ENCODE results near the gene EXOC4.
A peak's percentile ranks its signal among the peaks of the same experiment; 100 is the strongest.

EXOC4 gene

GRCh38 chr7:133431134-133431724 is 178.4 kb downstream of the EXOC4 start:
- no peak for TF ChIP-seq EZH2phosphoT487 (IDR thresholded peaks at IDR 0.05; ENCODE audit: borderline replicate concordance, low read length)
- TF ChIP-seq, protein P1, sequence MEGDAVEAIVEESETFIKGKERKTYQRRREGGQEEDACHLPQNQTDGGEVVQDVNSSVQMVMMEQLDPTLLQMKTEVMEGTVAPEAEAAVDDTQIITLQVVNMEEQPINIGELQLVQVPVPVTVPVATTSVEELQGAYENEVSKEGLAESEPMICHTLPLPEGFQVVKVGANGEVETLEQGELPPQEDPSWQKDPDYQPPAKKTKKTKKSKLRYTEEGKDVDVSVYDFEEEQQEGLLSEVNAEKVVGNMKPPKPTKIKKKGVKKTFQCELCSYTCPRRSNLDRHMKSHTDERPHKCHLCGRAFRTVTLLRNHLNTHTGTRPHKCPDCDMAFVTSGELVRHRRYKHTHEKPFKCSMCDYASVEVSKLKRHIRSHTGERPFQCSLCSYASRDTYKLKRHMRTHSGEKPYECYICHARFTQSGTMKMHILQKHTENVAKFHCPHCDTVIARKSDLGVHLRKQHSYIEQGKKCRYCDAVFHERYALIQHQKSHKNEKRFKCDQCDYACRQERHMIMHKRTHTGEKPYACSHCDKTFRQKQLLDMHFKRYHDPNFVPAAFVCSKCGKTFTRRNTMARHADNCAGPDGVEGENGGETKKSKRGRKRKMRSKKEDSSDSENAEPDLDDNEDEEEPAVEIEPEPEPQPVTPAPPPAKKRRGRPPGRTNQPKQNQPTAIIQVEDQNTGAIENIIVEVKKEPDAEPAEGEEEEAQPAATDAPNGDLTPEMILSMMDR (IDR thresholded peaks at IDR 0.05; ENCODE audit: low read depth, low read length, poor library complexity, severe bottlenecking) = no peak
- Histone ChIP-seq H3K27me3 (ENCODE audit: control insufficient read depth, low read length) (no peaks in the 10 kb centered on the region), H3K4me2 (ENCODE audit: low read length) (no peak overlapping the region), H3K9me2 (replicated peaks; ENCODE audit: control insufficient read depth, low read length) (no peaks in the 10 kb centered on the region), H3K9me3 (ENCODE audit: control insufficient read depth, insufficient read depth, low read length) (no peaks in the 10 kb centered on the region), H3K4me1 (ENCODE audit: control insufficient read depth, low read length) (no peaks in the 10 kb centered on the region), H3K79me2 (ENCODE audit: control insufficient read depth, low read length) (no peaks in the 10 kb centered on the region), H3K27ac (ENCODE audit: low read depth, low read length) (no peak overlapping the region), H3K36me3 (ENCODE audit: control insufficient read depth, low read length) (no peaks in the 10 kb centered on the region), H4K20me1 (ENCODE audit: control insufficient read depth, insufficient read depth, low read depth, low read length) (no peaks in the 10 kb centered on the region), H3F3A (ENCODE audit: control insufficient read depth, insufficient read depth) (no peaks in the 10 kb centered on the region), H3K4me3 (ENCODE audit: low read length) (no peak overlapping the region)

GRCh38 chr7:133433165-133433812 is 180.4 kb downstream of the EXOC4 start:
- H4K20me1 ChIP-seq (ENCODE audit: control insufficient read depth, insufficient read depth, low read depth, low read length) = no peaks in the 10 kb centered on the region
- no peaks in the 10 kb centered on the region for H3K27me3 ChIP-seq (ENCODE audit: control insufficient read depth, low read length)
- no peak overlapping the region for H3K27ac ChIP-seq (ENCODE audit: low read depth, low read length)

GRCh38 chr7:133434246-133434865 is 181.5 kb downstream of the EXOC4 start:
- no peaks in the 10 kb centered on the region for H3K79me2 ChIP-seq (ENCODE audit: control insufficient read depth, low read length)
- H3F3A ChIP-seq (ENCODE audit: control insufficient read depth, insufficient read depth) = no peaks in the 10 kb centered on the region
- H3K27ac ChIP-seq (ENCODE audit: low read depth, low read length) = no peak overlapping the region
- no peaks in the 10 kb centered on the region for H3K4me1 ChIP-seq (ENCODE audit: control insufficient read depth, low read length)
- H3K9me3 ChIP-seq (ENCODE audit: control insufficient read depth, insufficient read depth, low read length) = no peaks in the 10 kb centered on the region
- TF ChIP-seq, protein P1 (IDR thresholded peaks at IDR 0.05; ENCODE audit: low read depth, low read length, poor library complexity, severe bottlenecking) = peak; percentile 31
- no peak for TF ChIP-seq EZH2phosphoT487 (IDR thresholded peaks at IDR 0.05; ENCODE audit: borderline replicate concordance, low read length)
- no peaks in the 10 kb centered on the region for H3K36me3 ChIP-seq (ENCODE audit: control insufficient read depth, low read length)
- H3K4me3 ChIP-seq (ENCODE audit: low read length) = no peak overlapping the region
- H4K20me1 ChIP-seq (ENCODE audit: control insufficient read depth, insufficient read depth, low read depth, low read length) = no peaks in the 10 kb centered on the region
- H3K9me2 ChIP-seq (replicated peaks; ENCODE audit: control insufficient read depth, low read length) = no peaks in the 10 kb centered on the region
- no peaks in the 10 kb centered on the region for H3K27me3 ChIP-seq (ENCODE audit: control insufficient read depth, low read length)
- H3K4me2 ChIP-seq (ENCODE audit: low read length) = no peak overlapping the region

More at GRCh38 chr7:133433165-133433812, 180.4 kb downstream of the EXOC4 start:
- H3K4me1 ChIP-seq (ENCODE audit: control insufficient read depth, low read length) = no peaks in the 10 kb centered on the region
- no peak for TF ChIP-seq EZH2phosphoT487 (IDR thresholded peaks at IDR 0.05; ENCODE audit: borderline replicate concordance, low read length)
- TF ChIP-seq, protein P1 (IDR thresholded peaks at IDR 0.05; ENCODE audit: low read depth, low read length, poor library complexity, severe bottlenecking) = no peak
- no peaks in the 10 kb centered on the region for H3K9me2 ChIP-seq (replicated peaks; ENCODE audit: control insufficient read depth, low read length)
- H3K4me3 ChIP-seq (ENCODE audit: low read length) = no peak overlapping the region
- no peaks in the 10 kb centered on the region for H3K79me2 ChIP-seq (ENCODE audit: control insufficient read depth, low read length)
- no peaks in the 10 kb centered on the region for H3K36me3 ChIP-seq (ENCODE audit: control insufficient read depth, low read length)
- H3K9me3 ChIP-seq (ENCODE audit: control insufficient read depth, insufficient read depth, low read length) = no peaks in the 10 kb centered on the region
- no peak overlapping the region for H3K4me2 ChIP-seq (ENCODE audit: low read length)
- no peaks in the 10 kb centered on the region for H3F3A ChIP-seq (ENCODE audit: control insufficient read depth, insufficient read depth)

Measured in DOHH2 (cell line).